ENCODE data around the gene STAG2.
"Not testable (repeated sequence)": the region's sequence is repeated elsewhere in the genome, so short reads cannot be mapped to it uniquely, and the experiment has no call there.

STAG2 gene

DNA sequence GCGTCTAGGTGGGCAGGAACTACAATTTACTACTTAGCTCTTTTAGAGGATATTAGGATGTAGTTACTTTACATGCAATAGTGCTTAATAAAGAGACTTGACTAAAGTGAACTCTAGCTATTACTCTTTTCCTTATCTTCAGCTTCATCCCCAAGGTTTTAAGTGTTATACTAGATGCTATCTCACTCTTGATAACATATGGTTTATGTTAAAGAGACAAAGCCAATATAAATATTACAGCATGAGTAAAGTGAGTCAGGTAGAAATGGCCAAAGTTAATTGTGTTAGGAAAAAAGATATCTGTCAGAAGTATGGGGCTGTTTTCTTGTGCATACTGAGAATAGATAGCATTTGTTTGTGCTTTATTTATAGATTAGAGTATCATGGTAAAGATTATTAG lies 80.5 kb downstream of the STAG2 start:
- DNase-seq (ENCODE audit: low read depth) = no peak

DNA sequence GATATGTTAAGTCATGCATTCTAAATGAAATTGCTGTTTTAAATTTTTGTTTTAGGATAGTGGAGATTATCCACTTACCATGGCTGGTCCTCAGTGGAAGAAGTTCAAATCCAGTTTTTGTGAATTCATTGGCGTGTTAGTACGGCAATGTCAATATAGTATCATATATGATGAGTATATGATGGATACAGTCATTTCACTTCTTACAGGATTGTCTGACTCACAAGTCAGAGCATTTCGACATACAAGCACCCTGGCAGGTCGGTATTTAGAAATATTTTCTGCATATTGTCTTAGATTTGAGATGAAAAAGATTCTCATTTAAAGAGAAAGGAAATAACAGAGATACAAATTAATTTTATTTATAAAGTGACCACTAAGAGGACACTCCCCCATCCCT lies 83.6 kb downstream of the STAG2 start:
- no peak for DNase-seq (ENCODE audit: low read depth)

DNA sequence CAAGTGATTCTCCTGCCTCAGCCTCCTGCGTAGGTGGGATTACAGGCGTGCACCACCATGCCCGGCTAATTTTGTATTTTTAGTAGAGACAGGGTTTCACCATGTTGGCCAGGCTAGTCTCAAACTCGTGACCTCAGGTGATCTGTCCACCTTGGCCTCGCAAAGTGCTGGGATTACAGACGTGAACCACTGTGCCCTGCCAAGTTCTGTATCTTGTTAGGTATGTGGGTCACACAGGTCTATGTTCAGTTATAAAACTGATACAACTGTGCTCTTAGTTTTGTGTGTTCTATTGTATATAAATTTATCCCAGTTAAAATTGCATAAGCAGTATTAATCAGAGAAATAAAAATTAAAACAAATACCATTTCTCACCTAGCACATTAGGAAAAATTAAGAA lies 122.9 kb downstream of the STAG2 start:
- not testable (repeated sequence) for DNase-seq (ENCODE audit: low read depth)

DNA sequence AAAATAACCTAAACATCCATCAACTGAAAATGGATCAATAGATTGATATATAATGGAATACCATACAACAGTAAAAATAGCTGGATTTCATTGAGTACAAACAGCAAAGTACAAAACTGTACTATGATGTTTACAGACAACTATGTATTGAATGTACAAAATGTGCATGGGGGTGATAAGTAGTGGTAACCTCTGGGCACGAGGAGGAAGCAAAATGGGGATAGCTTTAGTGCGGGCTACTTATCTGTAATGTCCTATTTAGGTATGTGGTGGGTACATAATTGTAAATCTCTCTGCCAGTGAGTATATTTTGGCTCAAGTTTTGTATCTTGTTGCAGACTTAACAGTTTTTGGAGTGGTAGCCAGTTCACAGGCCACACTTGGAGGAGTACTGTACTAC lies 123.6 kb downstream of the STAG2 start:
- no peak for DNase-seq (ENCODE audit: low read depth)

DNA sequence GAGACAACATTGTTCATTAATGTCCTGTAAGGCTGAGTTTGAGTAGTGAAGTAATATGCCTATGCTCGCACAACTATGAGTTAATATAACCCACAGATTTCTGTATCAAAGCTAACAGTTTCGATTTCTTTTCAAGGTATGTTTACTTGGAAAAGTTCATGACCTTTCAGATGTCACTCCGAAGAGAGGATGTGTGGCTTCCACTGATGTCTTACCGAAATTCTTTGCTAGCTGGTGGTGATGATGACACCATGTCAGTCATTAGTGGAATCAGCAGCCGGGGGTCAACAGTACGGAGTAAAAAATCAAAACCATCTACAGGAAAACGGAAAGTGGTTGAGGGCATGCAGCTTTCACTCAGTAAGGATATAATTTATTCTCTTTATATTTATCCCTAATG lies 124.9 kb downstream of the STAG2 start:
- DNase-seq (ENCODE audit: low read depth) = no peak

DNA sequence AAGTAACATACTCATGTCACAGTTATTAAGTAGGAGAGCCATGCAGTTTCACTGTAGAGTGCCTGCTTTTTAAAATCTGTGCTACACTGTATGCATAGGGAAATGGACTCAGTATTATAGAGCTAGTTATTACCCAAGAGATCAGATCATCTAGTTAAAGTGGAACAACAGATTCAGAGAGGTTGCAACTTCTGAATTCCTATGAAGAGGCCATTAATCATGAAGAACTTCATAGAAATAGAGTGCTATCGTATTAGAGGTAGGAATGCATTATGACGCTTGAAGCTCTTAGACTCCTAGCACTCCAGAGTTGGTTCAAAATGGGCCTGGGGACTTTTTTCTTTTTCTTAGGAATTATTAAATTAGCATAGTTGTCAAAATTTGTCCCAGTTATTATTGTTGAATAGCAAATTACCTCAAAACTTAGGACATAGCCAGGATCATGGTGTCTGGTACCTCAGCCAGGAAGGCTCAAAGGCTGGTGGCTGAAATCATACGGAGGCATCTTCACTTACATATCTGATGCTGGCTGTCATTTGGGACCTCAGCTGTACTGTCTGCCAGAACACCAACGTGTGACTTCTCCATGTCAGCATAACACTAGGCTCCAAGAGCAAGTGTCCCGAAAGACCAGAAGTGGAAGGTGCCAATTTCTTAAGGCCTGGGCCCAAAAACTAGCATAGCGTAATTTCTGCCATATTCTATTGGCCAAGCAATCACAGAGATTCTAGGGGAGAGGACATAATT lies 125.7 kb downstream of the STAG2 start:
- no peak for DNase-seq (ENCODE audit: low read depth)

DNA sequence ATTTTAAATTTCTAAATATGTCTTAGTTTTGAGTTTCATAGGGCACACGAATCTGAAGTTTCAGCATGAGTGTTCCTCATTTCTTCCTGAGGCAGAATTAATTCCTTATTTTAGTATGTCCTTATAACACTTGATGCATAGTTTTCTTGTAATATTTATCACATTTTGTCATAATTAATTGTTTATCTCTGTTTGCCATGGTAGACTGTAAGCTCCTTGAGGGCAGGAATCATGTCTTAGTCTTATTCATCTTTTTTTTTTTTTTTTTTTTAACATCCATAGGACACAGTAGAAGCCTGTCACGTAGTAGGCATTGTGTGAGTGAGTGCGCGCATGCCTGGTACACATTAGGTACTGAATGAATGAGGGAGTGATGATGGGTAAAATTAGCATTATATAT lies 131.7 kb downstream of the STAG2 start:
- no peak for DNase-seq (ENCODE audit: low read depth)

DNA sequence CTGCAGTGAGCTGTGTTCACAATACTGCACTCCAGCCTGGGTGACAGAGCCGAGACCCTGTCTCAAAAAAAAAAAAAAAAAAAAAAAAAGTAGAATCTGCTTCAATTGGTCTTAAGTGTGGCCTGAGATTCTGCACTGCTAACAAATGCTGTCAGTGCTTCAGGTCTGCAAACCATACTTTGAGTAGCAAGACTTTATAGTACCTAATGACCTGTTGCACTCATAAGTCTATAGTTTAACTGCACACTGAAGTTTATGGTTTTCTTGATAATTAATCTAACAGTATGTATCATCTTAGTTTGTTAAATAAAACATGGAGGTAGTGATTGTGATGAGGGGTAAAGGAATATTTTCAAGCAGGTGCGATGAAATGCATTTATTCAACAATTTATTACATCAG lies 135.6 kb downstream of the STAG2 start:
- no peak for DNase-seq (ENCODE audit: low read depth)

DNA sequence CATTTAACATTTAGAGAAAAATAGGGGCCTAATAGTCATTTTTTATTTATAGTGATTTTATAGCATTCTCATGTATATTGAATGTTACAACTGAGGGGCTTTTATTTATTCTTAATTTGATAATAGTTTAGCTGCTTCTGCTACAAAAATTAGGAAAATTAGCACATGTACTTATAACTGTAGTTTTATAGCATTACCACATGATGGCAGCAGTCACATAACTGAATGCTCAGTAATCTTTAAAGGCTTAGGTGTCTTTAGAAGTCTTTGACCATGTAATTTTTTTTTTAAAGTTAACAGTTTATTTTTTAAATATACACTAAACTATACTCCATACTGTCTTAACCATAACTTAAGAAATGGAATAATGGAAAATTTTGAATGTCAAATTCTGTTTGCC lies 136.6 kb downstream of the STAG2 start:
- no peak for DNase-seq (ENCODE audit: low read depth)

DNA sequence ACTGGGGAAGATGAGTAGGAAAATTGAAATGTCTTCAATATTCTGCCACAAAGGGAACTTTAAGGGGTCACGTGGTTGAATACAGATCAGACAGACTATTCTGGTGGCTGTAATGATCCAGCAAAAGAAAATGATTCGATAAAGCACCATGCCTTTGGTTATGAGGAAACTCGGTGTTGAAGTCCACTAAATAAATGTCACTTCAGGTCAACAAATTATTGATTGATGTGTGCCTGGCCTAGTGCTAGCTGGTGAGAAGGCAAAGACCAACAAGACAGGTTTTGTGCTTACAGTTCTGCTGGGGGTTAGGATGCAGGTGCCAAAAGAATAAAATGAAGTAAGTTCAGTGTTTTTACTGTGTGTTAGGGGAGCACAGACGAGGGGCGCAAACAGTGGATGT lies 142.5 kb downstream of the STAG2 start:
- DNase-seq (ENCODE audit: low read depth) = no peak

DNA sequence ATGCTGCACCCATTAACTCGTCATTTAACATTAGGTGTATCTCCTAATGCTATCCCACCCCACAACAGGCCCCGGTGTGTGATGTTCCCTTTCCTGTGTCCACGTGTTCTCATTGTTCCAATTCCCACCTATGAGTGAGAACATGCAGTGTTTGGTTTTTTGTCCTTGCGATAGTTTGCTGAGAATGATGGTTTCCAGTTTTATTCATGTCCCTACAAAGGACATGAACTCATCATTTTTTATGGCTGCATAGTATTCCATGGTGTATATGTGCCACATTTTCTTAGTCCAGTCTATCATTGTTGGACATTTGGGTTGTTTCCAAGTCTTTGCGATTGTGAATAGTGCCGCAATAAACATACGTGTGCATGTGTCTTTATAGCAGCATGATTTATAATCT lies 143.0 kb downstream of the STAG2 start:
- not testable (repeated sequence) for DNase-seq (ENCODE audit: low read depth)

DNA sequence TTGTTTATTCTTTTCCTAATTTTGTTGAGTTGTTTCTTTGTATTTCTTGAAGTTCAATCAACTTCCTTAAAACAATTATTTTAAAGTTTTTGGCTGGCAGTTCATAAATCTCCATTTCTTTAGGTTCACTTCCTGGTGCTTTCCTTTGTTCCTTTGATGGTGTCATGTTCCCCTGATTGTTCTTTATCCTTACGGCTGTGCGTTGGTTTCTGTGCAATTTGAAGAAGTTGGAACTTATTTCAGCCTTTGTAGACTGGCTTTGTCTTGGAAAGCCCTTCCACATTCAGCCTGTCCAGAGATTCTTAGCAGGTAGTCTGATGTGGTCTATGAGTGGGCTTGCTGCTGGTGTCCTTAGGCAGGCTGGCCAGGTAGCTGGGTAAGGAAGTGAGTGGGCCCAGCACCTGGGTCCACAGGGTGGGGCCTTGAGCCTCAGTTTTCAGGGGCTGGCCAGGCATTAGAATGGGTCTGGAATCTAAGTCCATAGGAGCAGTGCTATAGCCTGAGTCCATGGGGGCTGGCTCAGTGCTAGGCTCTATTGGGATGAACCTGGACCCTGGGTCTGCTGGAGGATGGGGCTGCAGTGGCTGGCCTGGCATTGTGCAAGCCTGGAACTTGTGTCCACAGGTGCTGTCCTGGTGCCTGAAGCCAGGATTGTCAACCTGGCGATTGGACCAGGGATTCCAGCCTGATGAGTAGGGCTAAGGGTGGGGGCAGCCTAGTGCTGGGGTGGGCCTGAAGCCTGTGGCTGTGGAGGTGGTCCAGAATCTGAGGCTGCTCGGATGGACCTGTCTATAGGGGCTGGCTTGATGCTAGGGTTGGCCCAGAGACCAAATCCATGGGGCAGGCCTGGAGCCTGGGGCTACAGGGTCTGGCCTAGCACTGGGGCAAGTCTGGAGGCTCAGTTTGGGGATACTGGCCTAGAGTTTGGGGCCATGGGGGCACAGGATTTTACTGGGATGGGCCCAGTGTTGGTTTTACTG lies 152.4 kb downstream of the STAG2 start:
- no peak for DNase-seq (ENCODE audit: low read depth)

DNA sequence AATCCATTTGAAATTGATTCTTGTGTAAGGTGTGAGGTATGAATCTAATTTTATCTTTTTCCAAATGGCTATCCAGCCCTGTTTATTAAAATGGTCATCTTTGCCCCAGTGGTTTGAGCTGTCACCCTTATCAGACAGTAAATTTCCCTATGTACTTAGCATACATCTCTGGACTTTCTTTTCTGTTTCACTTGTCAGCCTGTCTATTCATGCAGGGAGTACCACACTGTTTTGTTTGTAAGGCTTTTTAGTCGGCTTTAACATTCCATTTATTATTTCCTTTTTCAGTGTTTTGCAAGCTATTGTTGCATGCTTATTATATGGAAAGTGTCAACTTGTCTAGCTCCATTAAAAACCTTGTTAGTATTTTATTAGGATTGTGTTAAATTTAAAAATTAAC lies 155.8 kb downstream of the STAG2 start:
- DNase-seq (ENCODE audit: low read depth) = no peak

DNA sequence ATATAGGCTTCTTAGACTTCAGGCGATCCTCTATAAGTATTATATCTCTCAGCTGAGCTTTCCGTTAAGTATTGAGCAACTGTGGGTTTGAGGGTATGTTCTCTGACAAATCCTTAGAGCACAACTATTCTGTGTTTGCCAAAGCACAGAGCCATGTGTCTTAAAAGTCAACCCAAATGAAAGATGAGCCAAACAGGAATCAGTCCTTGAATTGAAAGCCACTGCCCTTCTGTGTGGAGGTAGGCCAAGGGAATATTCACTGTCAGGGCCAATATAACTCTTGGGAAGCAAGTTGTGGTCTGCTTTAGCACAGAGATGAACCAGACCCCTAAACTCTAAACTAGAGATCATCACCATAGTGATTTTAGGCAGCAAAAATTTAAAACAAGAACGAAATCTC lies 164.0 kb downstream of the STAG2 start:
- DNase-seq (ENCODE audit: low read depth) = no peak

DNA sequence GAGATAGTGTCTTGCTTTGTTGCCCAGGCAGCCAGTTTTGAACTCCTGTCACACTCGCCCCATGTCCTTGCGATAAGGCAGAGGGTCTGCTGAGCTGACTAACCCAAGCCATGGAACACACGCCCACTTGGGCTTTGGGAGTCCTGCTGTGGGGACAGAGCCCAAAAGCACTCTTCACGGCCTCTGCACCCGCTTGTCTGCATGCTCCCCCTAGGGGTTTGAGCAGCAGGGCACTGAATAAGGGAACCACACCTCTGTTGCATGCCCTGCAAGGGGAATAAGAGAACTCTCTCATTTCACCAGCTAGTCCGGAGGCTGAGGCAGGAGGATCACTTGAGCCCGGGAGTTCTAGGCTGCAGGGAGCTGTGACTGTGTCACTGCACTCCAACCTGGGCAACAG lies 166.0 kb downstream of the STAG2 start:
- no peak for DNase-seq (ENCODE audit: low read depth)

DNA sequence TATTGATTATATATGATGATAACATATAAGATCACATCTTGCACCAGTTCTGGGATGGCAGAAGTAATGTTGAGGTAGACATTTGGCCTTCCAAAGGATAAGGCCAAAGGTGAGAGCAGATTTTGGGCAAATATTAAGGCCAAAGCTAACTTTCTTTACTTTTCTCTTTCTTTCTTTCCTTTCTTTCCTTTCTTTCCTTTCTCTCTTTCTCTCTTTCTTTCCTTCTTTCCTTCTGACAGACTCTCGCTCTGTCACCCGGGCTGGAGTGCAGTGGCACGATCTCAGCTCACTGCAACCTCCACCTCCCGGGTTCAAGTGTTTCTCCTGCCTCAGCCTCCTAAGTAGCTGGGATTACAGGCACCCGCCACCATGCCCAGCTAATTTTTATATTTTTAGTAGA lies 170.9 kb downstream of the STAG2 start:
- DNase-seq (ENCODE audit: low read depth) = not testable (repeated sequence)

DNA sequence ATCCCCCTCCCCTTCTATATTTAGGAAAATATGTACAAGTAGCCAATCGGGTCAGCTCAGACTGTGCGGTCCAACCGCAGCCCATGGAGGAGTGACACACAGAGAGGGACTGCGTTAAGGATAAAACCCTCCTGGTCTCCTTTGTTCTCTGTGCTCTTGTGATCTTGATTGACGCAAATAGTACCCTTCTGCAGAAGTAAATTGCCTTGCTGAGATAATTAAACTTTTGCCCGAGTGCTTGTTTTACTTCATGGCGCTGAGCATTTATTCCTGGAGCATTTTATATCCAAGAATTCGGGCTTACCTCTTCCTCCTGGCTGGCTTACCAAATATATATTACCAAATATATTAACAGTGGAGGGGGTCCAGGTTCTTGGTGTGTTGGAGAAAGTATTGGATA lies 184.2 kb downstream of the STAG2 start:
- DNase-seq (ENCODE audit: low read depth) = no peak

DNA sequence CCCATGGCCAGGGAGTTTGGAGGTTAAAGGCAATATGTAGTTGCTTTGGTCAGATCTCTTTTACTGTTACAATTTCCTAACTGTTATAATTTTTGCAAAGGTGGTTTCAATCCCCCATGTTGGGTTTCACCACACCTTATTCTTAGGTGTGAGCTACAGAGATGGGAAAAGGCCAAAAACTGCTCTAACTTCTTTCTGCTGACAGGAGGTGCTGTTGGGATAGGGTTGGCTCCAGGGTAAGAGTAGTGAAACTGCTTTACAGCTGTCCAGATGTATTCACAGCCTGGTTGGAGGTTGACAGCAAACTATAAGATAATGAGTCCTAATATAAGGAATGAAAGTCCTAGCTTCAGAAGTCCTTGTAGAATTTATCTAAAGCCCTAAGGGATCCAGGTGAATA lies 189.7 kb downstream of the STAG2 start:
- DNase-seq (ENCODE audit: low read depth) = no peak
